Posterior cingulate gyrus (tissue), 11 donors: ENCODE measurements around the gene NRGN.

Experiments
- DNase-seq, 10 donors: peaks; one replicate each; pipeline versions ENCODE4 v3.0.0 to v3.0.0-alpha.2; 2020 to 2021; ENCODE audit warnings: mixed read lengths in 3 of 10
- intact Hi-C: fragments of 100-400 bp; cut with DNase I; formaldehyde crosslinking; loops from one replicate; pipeline ENCODE4 v1.15.1; 2023

The NRGN gene

DNA sequence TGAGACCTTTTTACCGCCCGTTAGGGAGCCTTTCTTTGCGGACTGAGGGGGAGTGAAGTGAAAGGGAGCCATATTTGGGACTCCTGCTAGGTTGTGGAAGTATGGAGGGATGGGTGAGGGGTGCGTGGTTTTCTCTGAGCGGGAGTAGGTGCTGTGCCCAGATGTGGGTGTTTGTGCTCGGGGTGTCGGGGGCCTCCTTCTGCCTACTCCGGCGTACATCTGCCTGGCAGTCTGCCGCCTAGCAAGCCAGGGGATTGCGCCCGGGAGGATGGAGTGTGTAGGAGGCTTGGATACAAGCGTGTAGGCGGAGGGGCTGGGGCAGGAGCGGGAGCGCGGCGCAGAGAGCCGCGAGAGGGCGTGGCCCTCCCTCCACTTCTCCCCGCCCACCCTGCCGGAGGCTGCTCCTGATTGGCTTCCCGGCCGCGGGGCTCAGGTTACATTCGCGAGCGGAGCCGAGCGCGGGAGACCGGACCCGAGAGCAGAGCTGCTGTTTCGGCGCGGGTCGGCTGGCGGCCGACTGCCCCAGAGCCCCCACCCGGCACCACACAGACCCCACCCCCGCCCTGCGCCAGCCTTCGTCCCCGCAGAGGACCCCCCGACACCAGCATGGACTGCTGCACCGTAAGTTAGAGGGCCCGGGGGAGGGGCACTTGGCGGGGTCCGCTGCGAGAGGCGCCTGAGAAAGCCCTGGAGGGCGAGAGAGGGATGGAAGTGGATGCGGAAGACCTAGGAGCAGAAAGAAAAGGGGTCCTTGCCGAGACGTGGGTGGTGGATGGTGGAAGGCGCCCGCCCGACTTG lies at the start of gene NRGN:
Gene NRGN, plus strand, starts transcription at position 464 of the 798 bp plus-strand sequence. Its CDS starts 143 bp downstream, at position 607.
- peak; percentile 64 to 98 (median 89) for DNase-seq
- intact Hi-C loops: loop anchor here (5.0 kb wide), 1 partner anchor 67 kb away; the partner anchor contains the start of genes SIAE and SPA17

DNA sequence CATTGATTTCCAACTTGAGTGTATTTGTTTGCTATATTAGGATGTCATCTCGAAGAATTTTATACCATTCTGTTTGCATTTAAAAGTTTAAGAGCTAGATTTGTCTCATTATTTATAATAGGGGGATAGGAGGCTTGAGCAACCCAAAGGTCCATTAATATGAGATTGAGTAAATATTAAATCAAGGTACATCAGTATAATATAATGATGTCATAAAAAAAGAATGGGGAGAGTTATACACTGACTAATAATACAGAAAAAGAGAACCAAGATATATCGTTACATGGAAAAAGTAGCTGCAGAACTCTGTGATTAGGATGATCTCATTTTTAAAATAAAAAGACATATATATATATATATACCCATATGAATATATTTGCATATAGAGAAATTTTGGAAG lies 46.6 kb upstream of the NRGN start:
- intact Hi-C loops: no loop called here
- no peak for DNase-seq

DNA sequence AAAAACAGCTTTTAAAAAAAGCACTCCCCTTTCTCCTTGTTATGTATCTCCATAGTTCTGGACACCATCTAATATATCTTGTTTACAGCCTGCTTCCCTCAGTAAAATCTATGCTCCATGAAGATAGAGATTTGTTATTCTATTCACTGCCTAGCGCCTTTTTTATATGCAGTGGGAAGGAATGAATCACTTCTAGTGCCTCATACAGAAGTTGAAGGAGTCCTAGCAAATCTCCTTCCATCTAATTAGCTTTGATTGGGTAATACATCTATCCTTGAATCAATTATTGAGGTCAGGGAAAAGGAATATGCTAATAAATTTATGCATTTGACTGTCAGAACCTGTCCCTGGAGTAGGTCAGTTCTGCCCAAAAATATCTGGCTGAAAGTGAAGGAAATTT lies 40.2 kb upstream of the NRGN start:
- intact Hi-C loops: no loop called here
- no peak for DNase-seq

DNA sequence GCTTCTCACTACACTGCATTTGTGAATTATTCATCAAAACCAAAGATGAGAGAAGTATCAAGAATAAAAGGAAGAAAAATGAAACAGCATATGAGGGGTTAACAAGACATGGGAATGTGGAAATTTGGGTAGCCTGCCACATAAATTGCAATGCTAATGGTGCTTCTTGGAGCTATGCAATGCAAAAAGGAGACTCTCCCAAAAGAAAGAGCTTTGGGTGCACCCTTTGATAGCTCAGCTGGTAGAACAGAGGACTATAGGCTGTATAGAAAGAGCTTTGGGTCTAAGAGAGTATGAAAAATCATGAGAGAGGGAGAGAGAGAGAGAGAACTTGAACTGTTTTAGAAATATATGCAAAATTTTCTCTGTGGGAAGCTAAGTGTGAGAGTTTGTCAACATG lies 39.7 kb upstream of the NRGN start:
- intact Hi-C loops: no loop called here
- no peak for DNase-seq

DNA sequence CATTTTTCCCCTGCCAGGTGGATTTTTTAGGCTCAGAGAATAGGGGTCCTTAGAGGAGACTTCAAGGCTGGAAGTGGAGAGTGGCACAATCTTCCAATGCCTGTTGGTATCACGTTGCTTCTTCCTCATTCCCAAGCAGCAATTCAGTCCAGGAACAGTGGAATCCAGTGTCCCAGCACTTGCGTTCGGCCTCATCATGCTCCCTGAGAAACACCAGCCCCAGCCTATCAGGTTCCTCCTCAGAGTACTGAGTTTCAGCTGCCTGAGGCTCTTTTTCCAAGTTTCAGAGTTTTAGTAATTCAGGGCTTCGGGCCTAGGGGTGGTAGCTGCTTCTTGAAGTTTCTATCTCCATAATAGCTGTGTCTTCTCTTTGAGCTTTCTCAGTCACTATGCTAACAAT lies 31.9 kb upstream of the NRGN start:
- DNase-seq: no peak
- intact Hi-C loops: no loop called here

GRCh38 chr11:124712392-124712791 lies 27.4 kb upstream of the NRGN start:
- intact Hi-C loops: no loop called here
- DNase-seq: no peak

GRCh38 chr11:124716591-124716990 lies 23.2 kb upstream of the NRGN start:
- no peak for DNase-seq
- intact Hi-C loops: no loop called here

DNA sequence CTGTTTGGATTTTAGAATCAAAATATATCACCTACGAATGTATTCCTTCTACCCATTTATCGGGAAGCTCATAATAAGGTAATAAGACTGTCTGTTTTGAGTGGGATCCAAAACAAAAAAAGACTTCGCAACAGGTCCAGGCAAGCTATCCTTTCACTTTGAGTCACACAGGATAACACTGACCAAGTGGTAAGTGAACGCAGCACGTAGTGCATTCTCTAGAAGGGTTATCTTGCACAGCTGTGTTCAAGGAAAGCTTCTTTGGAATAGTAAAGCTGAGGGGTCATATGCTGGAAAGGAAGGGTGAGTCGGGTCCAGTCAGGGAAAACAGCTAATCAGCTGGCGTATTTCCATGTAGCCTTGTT lies 22.3 kb upstream of the NRGN start:
- no peak for DNase-seq
- intact Hi-C loops: no loop called here

DNA sequence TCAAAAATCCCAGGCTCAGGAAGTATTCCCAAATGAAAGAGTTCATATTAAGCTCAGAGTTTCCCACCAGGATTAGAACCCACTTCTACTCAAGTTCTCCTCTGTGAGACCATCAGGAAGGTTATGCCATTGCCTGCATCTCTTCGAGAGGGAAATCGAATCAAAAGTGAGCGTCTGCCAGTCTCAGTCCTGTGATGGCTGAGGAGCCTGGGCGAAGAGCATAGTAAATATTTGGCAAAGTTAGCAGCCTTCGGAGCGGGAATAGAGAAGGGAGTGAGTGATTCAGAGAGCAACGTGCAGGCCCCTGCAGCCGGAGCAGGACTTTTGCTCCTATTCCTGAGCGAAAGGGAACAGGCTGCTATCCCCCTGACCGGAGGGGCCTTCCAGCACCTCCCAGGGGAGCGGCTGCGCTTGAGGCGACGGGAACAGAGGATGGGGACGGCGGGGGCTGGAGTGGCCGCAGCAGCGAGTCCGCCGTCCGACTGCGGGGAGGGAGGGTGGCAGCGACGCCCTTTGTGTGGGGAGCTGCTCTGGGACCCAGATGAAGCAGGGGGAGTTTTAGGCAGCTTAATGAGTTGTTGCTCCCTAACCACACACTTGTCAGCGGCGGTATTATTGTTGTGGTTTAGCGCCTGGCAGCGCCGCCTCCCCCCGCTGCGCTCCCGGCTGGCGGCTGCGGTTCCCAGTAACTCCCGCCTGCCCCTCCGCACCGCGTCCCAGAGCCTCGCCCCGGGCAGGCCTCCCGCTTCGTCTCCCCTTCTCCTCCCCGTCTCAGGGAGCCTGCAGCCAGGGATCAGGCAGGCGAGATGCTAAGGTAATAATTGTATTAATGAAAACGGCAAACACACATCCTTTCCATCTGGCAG lies 21.7 kb upstream of the NRGN start:
- DNase-seq: peak in 3 of 10 donors; percentile 69 to 87 (median 78)
- intact Hi-C loops: no loop called here

DNA sequence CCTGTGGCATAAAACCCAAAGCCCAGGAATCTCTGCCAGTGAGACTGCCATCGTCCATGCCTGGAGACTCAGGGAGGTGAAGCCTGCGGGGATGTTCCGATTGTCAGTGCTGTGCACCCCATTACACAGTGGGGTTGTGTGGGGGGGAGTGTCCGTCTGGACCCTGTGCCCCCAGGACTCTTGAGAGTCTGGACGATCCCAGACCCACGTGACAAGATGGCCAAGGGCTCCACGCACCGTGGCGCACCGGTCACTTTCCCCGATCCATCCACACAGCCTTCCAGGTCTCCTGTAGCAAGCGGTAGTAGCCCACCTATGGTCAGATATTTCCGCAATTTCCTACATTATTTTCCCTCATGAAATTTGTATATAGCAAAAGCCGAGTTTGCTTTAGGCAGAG lies 20.9 kb upstream of the NRGN start:
- peak in 2 of 10 donors; percentile 68 to 70 for DNase-seq
- intact Hi-C loops: no loop called here

DNA sequence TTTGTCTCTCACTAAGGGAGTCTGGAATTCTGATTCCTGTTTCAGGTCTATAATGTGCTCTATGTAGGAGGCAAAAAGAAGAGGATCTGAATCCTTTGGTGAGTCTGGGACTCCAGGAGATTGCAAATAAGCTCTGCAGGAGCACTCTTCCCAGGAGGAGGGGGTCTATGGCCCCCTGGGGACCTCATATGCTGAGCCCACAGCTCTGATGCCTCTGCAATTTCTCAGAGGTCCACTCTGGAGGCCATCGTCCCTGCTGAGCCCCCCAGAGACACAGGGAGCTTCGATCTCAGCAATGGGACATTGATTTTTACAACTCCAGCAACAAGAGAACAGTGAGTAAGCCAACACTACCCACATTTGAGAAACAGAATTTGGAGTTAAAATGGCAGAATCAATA lies 20.2 kb upstream of the NRGN start:
- intact Hi-C loops: no loop called here
- DNase-seq: no peak

- intact Hi-C loops: no loop called here
- DNase-seq: peak in 3 of 10 donors; percentile 33 to 84 (median 78)
These were observed 17.6 kb upstream of the NRGN start for GRCh38 chr11:124722176-124722575.

DNA sequence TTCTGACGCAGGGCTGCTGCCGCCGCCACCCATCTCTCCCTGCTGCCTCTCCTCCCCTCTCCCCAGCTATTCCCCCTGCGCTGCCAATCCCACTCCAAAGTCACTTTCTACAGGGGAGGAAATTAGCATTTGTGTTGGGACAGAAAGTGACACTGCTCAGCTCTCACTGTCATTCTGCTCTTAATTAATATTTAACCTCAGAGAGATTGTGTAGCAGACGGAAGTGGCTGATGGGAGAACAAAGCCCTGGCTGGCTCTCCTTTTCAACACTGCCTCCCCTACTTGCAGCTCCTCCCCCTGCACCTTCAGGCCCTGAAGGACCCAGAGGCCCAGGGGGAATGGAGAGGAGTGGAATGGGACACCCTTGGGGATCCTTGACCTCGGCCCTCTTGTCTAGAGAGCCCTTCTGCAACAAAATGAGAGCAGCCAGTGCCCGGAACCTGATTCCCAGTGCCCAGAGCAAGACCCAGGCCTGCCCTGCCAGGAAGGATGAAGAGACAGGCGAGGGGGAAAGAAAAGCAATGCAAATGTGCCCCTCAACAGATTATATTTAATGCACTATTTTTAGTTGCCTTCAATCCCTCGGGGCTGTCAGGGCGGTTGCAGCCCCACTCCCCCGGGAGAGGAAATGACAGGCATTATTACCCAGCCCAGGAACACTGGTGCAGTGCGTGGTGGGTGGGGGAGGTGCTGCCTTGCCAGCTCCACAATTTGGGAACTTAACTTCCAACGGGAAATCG lies 14.6 kb upstream of the NRGN start:
- no peak for DNase-seq
- intact Hi-C loops: no loop called here

DNA sequence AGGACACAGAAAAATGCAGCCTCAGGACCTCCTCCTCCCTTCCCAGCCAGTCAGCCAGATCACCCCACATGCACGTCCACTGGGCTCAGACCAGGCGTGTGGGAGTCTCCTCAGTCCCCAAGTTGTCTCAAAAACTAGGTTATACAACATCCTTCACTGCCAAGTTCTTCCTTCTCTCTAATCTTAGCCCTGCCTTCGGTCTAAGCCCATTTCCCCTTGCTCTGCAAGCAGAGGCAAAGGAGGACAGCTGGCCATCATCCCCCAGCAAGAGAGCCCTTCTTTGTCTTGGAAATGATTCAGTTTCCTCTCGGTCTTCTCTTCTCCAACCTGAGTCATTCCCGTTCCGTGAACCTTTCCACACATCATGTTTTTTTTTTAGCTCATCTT lies 14.0 kb upstream of the NRGN start:
- intact Hi-C loops: no loop called here
- peak in 5 of 10 donors; percentile 31 to 90 (median 81) for DNase-seq

DNA sequence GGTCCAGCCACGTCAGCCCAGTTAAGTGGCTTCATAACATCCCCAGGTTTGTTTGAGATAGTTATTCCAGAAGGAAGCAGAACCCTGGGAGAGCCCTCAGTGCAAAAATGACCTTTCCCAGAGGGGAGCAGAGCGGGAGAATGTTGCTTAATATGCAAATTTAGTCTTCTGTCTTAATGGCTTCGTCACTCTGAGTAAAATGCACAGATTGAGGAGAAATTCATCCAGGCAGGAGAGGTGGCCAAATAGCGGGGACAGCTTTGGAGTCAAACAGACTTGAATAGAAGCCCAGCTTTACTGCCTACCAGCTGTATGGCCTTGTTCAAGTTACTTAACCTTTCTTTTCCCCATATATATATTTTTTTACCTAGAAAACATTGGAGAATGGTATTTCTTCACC lies 12.3 kb upstream of the NRGN start:
- intact Hi-C loops: no loop called here
- DNase-seq: no peak

DNA sequence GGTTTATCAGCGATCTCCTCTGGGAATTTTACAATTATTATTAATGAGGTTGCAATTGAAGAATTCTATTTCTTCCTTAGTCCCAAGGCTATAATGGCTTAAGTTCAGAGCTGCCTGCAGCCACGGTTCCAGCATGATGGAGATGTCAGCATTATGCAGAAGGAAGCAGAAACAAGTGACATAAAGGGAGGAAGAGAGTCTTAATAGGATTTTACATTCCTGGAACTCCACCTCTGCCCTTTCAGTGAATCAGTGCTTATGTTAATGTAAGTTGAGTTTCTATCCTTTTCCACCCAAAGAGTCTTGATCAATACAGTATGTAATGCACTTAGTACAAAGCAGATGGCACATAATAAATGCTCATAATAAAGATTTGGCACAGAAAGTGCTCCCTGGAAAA lies 11.6 kb upstream of the NRGN start:
- DNase-seq: no peak
- intact Hi-C loops: no loop called here

GRCh38 chr11:124729571-124729970 lies 10.2 kb upstream of the NRGN start:
- no peak for DNase-seq
- intact Hi-C loops: no loop called here

GRCh38 chr11:124732230-124732629 lies 7.5 kb upstream of the NRGN start:
- no peak for DNase-seq
- intact Hi-C loops: no loop called here

- DNase-seq: no peak
- intact Hi-C loops: no loop called here
These were observed 3.0 kb upstream of the NRGN start for GRCh38 chr11:124736736-124737135.

DNA sequence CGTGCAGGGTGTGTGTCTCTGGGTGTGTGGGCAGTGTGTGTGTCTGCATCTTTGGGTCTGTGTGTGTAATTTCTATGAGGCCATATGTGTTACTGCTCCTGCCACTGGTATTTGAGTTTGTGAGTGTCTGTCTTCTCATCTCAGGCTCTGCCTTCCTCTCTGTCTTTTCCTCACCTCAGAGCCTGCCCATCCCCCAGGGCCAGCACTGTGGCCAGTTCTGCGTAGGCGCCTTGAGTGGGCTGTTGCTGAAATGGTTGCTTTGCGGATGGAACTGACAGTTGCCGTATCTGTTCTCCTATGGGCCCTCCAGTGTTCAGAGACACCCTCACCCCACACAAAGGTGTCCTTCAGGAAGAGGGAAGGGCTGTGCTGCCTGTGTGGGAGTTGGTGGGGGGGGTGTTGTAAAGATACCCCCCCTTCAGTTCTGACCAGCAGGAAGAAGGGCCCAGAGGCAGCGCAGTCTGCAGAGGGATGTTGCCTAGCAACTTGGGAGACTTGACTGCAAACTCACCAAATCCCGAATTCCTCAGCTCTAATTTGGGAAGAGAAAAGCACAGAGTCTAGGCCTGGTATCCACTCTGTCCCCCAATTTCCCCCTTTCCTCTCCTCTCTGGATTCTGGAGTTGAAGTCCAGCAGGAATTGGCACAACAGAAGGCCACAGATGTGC lies 2.0 kb upstream of the NRGN start:
- intact Hi-C loops: no loop called here
- peak in 4 of 10 donors; percentile 35 to 92 (median 86) for DNase-seq
